Spleen (tissue), 7 donors: Measurements from ENCODE around the gene PIK3C2G.

Experiments used
- POLR2A ChIP-seq, 3 donors: fragments of 450-650 bp; IDR thresholded peaks; one replicate each; pipeline ENCODE4 v1.5.1; 2017; ENCODE audit warnings: antibody characterized with exemption in 3 of 3, mild to moderate bottlenecking in 1 of 3
- TF ChIP-seq, protein P1 (sequence below), 11 experiments: fragments of 200-600 bp in 7 of 11; fragments of 450-650 bp in 4 of 11; sonication (generic) in 4 of 11; IDR thresholded peaks in 8 of 11; conservative IDR thresholded peaks in 3 of 11; 1 replicate in 7 of 11; 2 replicates in 4 of 11; pipeline versions ENCODE4 v1.4.0 to v1.8.0; 2016 to 2021; ENCODE audit warnings: antibody characterized with exemption in 11 of 11, inconsistent platforms in 4 of 11, mild to moderate bottlenecking in 1 of 11
- donor health status: DM: no; HTN: no; CAD: no; lungs with moderate emphysema.
- donor health status: DM: no; HTN: no; CAD: no.
- donor health status: DM: no; HTN: no; CAD: no.

DNA sequence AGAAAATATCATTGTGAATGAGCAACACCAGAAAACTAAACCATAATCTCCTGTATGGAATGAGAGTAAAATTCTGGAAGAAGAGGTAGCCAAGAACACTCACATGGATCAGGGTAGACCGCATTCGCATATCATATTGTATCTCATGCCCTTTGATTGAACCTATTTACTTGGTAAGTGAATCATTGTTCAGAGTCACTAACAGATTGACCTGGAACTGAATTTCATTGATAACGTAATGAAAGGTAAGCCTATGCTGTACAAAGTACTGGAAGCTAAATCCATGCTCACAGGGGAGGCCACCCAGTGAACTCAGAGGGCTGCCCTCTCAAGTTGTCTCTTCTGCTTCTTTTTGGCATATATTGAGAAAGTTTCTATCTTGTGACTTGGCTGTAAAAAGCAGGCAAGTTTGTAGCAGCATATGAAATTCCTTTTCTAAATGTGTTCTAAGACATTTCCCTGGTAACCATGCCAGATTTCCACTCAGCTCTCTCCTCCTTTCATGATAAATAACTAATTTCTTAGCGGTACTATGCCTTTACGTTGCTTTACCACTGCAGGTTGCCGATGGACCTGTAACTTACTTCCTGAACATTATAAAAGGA is 385.1 kb downstream of the PIK3C2G start:
- TF ChIP-seq, protein P1, sequence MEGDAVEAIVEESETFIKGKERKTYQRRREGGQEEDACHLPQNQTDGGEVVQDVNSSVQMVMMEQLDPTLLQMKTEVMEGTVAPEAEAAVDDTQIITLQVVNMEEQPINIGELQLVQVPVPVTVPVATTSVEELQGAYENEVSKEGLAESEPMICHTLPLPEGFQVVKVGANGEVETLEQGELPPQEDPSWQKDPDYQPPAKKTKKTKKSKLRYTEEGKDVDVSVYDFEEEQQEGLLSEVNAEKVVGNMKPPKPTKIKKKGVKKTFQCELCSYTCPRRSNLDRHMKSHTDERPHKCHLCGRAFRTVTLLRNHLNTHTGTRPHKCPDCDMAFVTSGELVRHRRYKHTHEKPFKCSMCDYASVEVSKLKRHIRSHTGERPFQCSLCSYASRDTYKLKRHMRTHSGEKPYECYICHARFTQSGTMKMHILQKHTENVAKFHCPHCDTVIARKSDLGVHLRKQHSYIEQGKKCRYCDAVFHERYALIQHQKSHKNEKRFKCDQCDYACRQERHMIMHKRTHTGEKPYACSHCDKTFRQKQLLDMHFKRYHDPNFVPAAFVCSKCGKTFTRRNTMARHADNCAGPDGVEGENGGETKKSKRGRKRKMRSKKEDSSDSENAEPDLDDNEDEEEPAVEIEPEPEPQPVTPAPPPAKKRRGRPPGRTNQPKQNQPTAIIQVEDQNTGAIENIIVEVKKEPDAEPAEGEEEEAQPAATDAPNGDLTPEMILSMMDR (IDR thresholded peaks at IDR 0.05 in 8 of 11, conservative IDR thresholded peaks at IDR 0.05 in 3 of 11): no peak
- no peak for TF ChIP-seq POLR2A (IDR thresholded peaks at IDR 0.05)
